ENCODE data around the gene CLDN4. TPM values are rescaled to one million over a fixed set of nuclear protein-coding genes. Genes with fewer than 3 reads are reported as not detected.
"Not testable (repeated sequence)": the region's sequence is repeated elsewhere in the genome, so short reads cannot be mapped to it uniquely, and the experiment has no call there.

Gene CLDN4
- total RNA-seq, 1 experiment from 2014 or later, result 0.28 TPM

DNA sequence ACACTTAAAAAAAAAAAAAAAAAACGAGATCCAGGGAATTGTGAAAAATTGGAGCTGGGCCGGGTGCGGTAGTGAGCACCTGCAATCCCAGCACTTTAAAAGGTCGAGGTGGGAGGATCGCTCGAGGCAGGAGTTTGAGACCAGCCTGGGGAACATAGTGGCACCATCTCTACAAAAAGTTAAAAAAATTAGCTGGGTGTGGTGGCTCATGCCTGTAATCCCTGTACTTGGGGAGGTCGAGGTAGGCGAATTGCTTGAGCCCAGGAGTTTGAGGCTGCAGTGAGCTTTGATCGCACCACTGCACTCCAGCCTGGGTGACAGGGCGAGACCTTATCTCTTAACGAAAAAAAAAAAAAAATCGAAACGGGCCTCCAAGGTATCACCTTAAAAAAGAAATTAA is 2.0 kb downstream of the CLDN4 start:
- Mint-ChIP-seq H3K9me3 (ENCODE audit: unreplicated experiment) (no peaks in the 10 kb centered on the region), H3K27ac (ENCODE audit: low read depth, unreplicated experiment) (no peak overlapping the region), H3K27me3 (ENCODE audit: insufficient read depth, unreplicated experiment) (no peaks in the 10 kb centered on the region), H3K36me3 (ENCODE audit: insufficient read depth, unreplicated experiment) (no peaks in the 10 kb centered on the region), H3K4me1 (ENCODE audit: insufficient read depth, unreplicated experiment) (peaks cover 24% of the 10 kb centered on the region), H3K4me3 (ENCODE audit: unreplicated experiment) (no peak overlapping the region)
- intact Hi-C loops (cut with micrococcal nuclease), result no loop called here
- ChIA-PET POLR2A (interaction anchor here (0.6 to 2.3 kb wide), 4 partner anchors 9 to 123 kb away, joined by 3 to 8 read pairs (median 5); partner anchors contain the start of gene METTL27), CTCF (interaction anchor here (0.5 to 1.7 kb wide), 5 partner anchors 10 to 568 kb away, joined by 3 to 11 read pairs (median 4); no protein-coding TSS in a partner anchor)
- TF ChIP-seq, protein P1, sequence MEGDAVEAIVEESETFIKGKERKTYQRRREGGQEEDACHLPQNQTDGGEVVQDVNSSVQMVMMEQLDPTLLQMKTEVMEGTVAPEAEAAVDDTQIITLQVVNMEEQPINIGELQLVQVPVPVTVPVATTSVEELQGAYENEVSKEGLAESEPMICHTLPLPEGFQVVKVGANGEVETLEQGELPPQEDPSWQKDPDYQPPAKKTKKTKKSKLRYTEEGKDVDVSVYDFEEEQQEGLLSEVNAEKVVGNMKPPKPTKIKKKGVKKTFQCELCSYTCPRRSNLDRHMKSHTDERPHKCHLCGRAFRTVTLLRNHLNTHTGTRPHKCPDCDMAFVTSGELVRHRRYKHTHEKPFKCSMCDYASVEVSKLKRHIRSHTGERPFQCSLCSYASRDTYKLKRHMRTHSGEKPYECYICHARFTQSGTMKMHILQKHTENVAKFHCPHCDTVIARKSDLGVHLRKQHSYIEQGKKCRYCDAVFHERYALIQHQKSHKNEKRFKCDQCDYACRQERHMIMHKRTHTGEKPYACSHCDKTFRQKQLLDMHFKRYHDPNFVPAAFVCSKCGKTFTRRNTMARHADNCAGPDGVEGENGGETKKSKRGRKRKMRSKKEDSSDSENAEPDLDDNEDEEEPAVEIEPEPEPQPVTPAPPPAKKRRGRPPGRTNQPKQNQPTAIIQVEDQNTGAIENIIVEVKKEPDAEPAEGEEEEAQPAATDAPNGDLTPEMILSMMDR (IDR thresholded peaks at IDR 0.05; ENCODE audit: unreplicated experiment), result no peak
- no TSS peak for BruUV-seq (replicated peaks)
- no peak for DNase-seq (ENCODE audit: unreplicated experiment)

DNA sequence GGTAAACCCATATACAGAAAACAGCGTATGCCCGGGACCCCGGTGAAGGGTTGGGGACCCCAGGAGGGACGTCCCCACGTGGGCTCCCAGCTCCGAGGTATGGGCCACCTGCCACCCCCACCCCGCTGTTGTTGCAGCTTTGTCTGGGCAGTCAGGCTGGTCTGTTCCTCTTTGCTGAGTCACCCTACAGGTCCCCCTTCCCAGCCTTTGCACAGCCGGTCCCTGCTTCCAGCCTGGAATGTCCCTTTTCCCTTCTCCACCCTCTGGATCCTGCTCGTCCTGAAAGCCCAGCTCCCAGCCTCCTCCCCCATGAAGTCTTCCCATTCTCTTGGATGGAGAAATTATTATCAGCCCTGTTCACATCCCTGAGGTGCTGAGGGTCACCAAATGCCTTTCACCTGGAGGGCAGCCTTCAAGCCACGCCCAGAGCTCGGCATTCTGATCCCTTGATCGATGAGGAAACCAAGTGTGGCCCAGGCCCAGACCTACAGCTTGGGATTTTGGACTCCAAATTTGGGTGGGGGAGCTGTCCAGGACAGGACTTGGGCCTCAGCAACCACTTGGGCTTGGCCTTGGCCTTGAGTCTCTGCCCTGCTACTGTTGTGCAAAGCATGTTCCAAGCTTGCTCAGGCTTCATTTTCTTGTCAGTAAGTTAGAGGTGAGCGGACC is 2.6 kb downstream of the CLDN4 start:
- Mint-ChIP-seq H3K4me1 (ENCODE audit: insufficient read depth, unreplicated experiment) (peaks cover 22% of the 10 kb centered on the region), H3K27me3 (ENCODE audit: insufficient read depth, unreplicated experiment) (no peaks in the 10 kb centered on the region), H3K4me3 (ENCODE audit: unreplicated experiment) (no peak overlapping the region), H3K9me3 (ENCODE audit: unreplicated experiment) (no peaks in the 10 kb centered on the region), H3K27ac (ENCODE audit: low read depth, unreplicated experiment) (peak overlapping the region; percentile 69), H3K36me3 (ENCODE audit: insufficient read depth, unreplicated experiment) (no peaks in the 10 kb centered on the region)
- ChIA-PET POLR2A (interaction anchor here (0.6 to 2.3 kb wide), 6 partner anchors 9 to 124 kb away, joined by 3 to 8 read pairs (median 5); partner anchors contain the start of genes ABHD11 and METTL27), CTCF (interaction anchor here (0.5 to 1.8 kb wide), 5 partner anchors 11 to 567 kb away, joined by 3 to 6 read pairs (median 3); no protein-coding TSS in a partner anchor)
- TF ChIP-seq, protein P1 (IDR thresholded peaks at IDR 0.05; ENCODE audit: unreplicated experiment), result no peak
- no peak for DNase-seq (ENCODE audit: unreplicated experiment)
- BruUV-seq (replicated peaks), result no TSS peak
- intact Hi-C loops (cut with micrococcal nuclease), result no loop called here

DNA sequence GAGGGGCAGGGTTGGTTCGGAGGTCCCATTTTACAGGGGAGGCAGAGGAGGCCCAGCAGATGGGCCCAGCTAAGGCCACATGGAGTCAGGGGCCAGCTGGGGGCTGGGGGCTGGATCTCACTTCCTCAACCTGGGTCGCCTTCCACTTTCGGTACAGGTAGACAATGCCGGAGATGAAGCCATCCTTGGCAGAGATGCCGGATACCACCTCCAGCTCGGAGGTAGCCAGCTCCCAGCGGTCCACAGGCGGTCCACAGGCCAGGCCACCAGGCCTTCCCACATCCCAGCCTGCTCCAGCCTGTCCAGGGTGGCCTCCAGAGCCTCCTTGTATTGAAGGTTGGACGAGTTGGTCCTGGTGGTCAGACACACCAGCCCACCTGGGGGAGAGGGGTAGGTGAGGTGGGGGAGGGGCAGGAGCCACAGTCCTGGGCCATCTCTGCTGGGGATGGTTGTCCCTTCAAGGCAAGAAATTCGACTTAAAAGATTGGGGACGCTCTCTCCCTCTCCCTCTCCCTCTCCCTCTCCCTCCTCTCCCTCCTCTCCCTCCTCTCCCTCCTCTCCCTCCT is 3.9 kb downstream of the CLDN4 start:
- Mint-ChIP-seq H3K4me3 (ENCODE audit: unreplicated experiment) (no peak overlapping the region), H3K27ac (ENCODE audit: low read depth, unreplicated experiment) (no peak overlapping the region), H3K4me1 (ENCODE audit: insufficient read depth, unreplicated experiment) (peaks cover 21% of the 10 kb centered on the region), H3K9me3 (ENCODE audit: unreplicated experiment) (no peaks in the 10 kb centered on the region), H3K36me3 (ENCODE audit: insufficient read depth, unreplicated experiment) (no peaks in the 10 kb centered on the region), H3K27me3 (ENCODE audit: insufficient read depth, unreplicated experiment) (no peaks in the 10 kb centered on the region)
- intact Hi-C loops (cut with micrococcal nuclease), result no loop called here
- no peak for DNase-seq (ENCODE audit: unreplicated experiment)
- no TSS peak for BruUV-seq (replicated peaks)
- ChIA-PET POLR2A (interaction anchor here (1.7 to 2.3 kb wide), 2 partner anchors 12 to 16 kb away, joined by 7 to 8 read pairs; no protein-coding TSS in a partner anchor), CTCF (interaction anchor here (0.6 to 1.8 kb wide), 3 partner anchors 44 to 222 kb away, joined by 3 to 4 read pairs (median 3); no protein-coding TSS in a partner anchor)
- TF ChIP-seq, protein P1 (IDR thresholded peaks at IDR 0.05; ENCODE audit: unreplicated experiment), result no peak

DNA sequence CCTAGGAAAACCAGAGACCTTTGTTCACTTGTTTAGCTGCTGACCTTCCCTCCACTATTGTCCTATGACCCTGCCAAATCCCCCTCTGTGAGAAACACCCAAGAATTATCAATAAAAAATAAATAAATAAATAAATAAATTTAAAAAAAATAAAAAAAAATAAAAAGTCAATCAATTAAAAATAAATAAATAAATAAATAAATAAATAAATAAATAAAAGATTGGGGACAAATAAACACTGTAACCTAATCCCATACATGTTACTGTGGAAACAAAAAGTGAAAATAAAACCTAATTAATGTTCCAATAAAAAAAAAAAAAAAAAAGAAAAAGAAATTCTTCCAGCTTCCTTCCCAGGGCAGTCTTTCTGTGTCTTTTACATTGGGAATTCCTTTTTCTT is 6.4 kb downstream of the CLDN4 start:
- H3K27ac Mint-ChIP-seq (ENCODE audit: low read depth, unreplicated experiment); H3K9me3 Mint-ChIP-seq (ENCODE audit: unreplicated experiment); BruUV-seq (replicated peaks); H3K36me3 Mint-ChIP-seq (ENCODE audit: insufficient read depth, unreplicated experiment); DNase-seq (ENCODE audit: unreplicated experiment); H3K4me3 Mint-ChIP-seq (ENCODE audit: unreplicated experiment); intact Hi-C loops (cut with micrococcal nuclease); H3K27me3 Mint-ChIP-seq (ENCODE audit: insufficient read depth, unreplicated experiment): not testable (repeated sequence)
- POLR2A ChIA-PET, result interaction anchor here (0.6 to 3.5 kb wide), 4 partner anchors 10 to 361 kb away, joined by 3 to 24 read pairs (median 4); no protein-coding TSS in a partner anchor
- CTCF ChIA-PET, result interaction anchor here (1.4 kb wide), 1 partner anchor 8 kb away, joined by 5 read pairs; no protein-coding TSS in a partner anchor
- peaks cover 17% of the 10 kb centered on the region for H3K4me1 Mint-ChIP-seq (ENCODE audit: insufficient read depth, unreplicated experiment)
